ENCODE measurements around the gene ATF7.
"Not testable (repeated sequence)": the region's sequence is repeated elsewhere in the genome, so short reads cannot be mapped to it uniquely, and the experiment has no call there.

The ATF7 gene

DNA sequence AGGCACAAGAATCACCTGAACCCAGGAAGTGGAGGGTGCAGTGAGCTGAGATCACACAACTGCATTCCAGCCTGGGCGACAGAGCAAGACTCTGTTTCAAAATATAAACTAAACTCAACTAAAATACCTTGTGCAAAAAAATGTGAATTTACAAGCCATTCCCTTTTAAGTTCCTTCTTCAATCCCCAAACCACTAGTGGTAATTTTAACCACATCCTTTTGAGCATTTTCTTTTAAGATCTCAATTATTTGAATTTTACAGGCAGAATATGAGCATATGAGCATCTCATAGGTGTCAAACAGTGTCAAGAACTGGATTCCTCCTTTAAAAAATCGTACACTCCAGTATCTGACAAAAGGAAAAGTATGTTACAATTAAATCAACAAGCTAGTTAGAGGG lies 61.9 kb downstream of the ATF7 start:
- no peak for DNase-seq

DNA sequence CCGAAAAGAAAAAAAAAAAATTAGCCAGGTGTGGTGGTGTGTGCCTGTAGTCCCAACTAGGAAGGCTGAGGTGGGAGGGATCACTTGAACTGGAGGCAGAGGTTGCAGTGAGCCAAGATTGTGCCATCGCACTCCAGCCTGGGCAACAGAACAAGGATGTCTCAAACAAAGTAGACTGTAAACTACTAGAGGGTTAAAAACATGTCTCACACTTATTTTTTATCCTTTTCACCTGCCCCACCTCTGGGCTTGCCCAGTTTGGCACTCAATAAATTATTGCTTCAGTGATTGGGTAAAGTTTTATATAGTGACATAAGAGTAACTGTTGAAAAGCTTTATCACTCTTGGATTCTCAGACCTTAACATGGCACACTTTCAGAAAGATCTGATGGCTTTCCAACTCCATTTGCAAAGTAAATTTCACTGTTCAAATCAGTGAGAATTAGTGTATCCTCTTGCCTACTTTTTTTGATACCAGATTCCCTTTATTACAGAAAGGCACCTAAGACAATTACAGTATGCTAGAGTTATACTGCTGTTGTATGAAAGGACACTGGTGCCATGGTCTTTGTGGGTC lies 62.6 kb downstream of the ATF7 start:
- DNase-seq, result no peak

DNA sequence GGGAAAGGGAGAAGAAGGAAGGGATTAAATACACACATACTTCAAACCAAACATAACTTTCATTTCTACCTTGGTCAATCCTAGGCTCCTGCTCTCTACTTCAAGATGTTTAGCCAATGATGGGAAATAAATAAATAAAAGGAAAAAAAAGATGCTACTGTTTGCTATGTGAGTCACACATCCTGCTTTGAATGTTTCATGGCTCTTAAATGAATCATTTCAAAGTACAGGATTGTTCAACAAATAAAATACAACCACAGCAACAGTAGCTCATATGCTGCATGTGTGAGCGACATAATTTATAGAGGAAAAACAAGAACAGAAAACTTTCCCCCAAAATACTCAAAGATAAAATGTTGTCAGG lies 64.6 kb downstream of the ATF7 start:
- DNase-seq, result peak; percentile 97

DNA sequence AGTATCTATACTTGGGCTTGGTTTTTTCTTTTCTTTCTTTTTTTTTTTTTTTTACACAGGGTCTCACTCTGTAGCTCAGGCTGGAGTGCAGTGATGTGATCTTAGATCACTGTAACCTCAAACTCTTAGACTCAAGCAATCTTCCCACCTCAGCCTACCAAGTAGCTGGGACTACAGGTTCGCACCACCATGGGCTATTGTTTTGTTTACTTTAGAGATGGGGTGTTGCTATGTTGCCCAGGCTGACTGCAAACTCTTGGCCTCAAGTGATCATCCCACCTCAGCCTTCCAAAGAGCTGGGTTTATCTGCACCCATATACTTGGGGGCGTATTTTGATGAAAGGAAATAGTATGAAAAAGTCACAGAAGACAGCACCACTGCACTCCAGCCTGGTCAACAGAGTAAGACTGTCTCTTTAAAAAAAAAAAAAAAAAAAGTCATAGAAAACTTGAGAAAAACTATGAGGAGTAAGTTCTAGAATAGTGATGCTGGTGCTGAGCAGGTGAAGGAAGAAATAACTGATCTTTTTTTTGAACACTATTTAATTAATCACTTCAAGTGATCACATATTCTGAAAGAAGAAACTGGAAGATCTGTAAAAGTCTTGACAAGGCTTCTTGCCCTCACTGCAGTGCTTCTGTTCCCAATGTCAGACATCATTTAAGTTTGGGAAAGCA lies 65.1 kb downstream of the ATF7 start:
- no peak for DNase-seq

DNA sequence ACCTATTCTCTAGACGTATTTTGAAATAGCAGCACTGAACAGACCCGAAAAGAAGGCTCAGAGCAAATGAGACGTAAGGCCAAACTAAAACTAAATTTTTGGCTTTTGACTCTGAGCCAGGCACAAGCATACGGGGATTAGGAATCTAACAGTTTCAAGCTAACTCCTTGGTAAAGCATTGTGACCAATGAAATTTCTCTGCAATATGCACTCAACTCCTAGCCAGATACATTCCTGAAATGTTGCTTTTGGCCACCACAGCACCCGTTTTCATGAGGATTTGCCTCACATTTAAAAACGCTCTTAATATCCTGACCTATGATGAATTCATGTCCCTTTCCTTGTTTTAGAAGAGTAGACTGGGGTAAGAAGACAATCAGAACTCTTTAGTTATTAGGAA lies 65.8 kb downstream of the ATF7 start:
- DNase-seq, result no peak

GRCh38 chr12:53558631-53559030 lies 67.6 kb downstream of the ATF7 start:
- no peak for DNase-seq

GRCh38 chr12:53552361-53553327 lies 73.5 kb downstream of the ATF7 start:
- no peak for DNase-seq

DNA sequence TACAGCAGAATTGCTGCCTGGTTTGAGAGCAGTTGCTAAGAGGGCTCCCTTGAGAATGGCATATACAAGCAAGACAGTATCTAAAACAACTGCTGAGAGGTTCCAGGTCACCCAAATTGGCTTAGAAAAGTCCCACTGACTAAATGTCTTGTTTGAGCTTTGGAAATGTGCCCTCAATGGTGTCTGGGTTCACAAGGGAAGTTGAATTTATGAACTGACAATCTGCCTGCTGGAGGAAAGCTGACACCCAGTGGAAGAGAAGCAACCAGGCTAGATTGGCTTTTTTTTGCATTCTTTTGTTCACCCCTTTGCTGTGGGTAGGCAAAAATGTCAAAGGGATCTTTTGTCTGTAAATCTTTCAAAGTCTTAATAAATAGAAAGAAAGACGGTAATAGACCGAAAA lies 74.3 kb downstream of the ATF7 start:
- DNase-seq, result no peak

DNA sequence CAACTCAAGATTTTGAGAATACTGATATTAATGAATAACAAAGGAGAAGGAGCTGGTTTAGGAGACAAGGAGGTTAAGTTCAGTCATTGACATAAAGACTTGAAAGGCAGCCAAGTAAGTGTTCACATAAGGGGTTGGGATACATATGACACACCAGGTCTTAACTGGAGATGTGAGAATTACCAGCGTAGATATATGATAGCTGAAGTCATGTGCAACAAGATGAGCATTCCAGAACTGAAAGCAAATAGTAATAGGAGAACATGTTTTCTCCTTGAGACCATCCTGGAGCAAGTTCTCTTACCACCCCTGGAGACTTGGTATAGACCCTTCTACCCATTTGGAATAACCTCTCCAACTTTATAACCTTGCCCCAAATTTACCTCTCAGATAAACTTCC lies 75.6 kb downstream of the ATF7 start:
- no peak for DNase-seq

- DNase-seq, result not testable (repeated sequence)
Observed at GRCh38 chr12:53550131-53550530, 76.1 kb downstream of the ATF7 start.

GRCh38 chr12:53548354-53548753 lies 77.8 kb downstream of the ATF7 start:
- DNase-seq, result not testable (repeated sequence)

GRCh38 chr12:53543539-53543938 lies 82.6 kb downstream of the ATF7 start:
- peak; percentile 34 for DNase-seq

DNA sequence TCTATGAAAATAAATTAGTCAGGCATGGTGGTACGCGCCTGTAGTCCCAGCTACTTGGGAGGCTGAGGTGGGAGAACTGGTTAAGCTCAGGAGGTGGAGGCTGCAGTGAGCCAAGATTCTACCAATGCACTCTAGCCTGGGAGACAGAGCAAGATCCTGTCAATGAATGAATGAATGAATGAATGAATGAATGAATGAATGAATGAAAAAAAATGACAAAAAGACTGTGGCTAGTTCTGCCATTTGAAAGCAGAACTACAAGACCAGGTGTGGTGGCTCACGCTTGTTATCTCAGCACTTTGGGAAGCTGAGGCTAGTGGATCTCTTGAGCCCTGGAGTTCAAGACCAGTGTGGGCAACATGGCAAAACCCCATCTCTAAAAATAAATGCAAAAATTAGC lies 86.7 kb downstream of the ATF7 start:
- no peak for DNase-seq

DNA sequence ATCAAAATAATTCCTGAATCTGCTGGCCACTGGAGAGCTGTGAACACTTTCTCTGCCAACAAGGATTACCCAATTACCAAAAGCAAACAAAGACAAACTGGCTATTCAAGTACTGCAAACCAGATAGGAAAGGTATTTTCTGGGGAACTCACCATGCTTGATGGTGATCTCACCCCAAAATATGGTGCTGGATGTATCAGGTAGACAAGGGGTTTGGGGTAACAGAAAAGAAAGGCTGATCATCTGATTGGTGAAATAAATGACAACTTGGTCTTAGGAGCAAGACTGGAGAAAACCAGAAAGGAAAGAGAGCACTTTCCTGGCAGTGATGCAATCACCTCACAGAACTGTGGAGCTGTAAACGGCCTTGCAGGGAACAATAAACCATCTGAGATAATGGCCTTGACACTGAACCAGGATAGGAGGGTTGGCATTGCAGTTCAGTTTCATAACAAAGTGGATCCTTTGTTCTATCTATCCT lies 87.9 kb downstream of the ATF7 start:
- no peak for DNase-seq

GRCh38 chr12:53536962-53537361 lies 89.2 kb downstream of the ATF7 start:
- DNase-seq, result no peak

- no peak for DNase-seq
Observed at GRCh38 chr12:53533471-53533870, 92.7 kb downstream of the ATF7 start.

DNA sequence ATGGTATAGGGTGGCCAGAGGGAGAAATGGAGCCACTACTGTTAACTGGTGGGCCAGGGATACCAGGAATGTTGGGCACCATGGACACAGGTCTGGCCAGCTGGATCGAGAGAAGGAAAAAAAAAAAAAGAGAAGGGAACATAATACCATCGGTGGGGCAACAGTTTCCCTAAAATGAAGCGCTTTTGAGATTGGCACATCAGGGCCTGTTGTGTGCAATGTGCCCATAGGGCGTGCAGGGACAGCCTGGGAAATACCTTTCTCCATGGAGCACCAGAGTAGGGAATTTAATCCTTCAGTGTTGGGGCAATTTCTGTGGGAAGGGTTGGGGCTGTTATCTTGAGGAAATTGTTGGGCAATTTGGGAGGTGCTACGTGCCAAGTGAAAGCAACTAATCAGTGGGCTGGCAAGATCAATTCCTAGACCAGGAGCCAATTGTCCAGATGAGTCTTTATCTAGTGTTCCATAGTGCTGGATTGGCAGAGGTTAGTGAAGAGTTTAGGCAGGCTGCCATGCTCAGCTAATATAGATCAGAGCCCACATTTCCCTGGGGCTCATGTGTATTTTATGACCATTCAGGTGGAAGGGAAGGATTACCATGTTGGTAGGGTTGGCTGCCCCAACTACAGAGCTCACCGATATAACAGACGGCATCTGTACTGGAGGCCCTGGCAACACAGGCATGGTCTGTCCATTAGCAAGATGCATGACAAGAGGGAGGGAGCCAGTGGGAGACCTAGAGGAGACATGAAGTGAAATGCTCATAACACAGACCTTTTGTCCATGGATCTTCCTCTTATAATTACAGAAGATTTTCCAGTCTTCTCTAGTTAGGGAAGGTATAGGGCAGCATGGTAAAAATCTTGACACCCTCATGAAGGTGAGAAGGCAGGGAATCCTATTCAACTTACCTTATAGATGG lies 93.4 kb downstream of the ATF7 start:
- DNase-seq, result no peak

GRCh38 chr12:53532021-53532420 lies 94.2 kb downstream of the ATF7 start:
- DNase-seq, result no peak

- DNase-seq, result no peak
Observed at GRCh38 chr12:53530920-53531319, 95.3 kb downstream of the ATF7 start.

DNA sequence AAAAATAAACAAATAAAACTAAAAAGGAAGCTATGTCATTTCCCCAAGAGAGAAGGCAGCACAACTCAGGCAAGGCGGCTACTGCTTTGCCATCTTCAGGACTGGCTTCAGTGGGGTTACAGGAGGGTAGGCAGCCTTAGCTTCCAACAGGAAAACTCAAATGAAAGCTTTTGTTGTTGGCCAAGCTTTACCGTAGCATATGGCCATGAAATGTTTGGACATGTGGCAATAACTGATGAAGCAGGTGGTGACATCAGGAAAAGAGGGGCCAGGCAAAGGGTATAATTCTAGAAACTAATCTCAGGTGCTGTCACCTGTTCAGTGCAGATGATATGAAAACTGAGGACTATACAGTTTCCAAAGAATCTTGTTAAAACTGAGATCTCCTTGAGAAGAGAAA lies 96.1 kb downstream of the ATF7 start:
- DNase-seq, result no peak

- DNase-seq, result no peak
Observed at GRCh38 chr12:53524476-53524875, 101.7 kb downstream of the ATF7 start.

DNA sequence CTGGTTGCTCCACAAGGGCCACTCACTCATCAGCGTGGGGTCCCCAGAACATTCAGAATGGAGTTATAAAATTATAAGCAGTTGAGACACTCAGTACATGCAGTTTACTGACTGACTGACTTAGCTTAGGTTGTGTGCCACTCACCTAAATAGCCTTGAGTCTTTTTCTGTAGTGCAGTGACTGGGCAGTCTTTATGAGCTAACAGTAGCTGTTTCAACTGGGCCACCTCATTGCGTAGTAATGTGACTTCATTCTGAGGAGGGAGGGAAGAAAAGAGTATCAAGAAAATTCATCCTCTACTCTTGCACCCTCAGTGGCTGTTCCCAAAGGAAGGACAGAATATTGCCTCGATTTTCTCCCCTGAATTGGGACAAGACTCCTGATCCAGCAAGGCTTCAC lies 103.1 kb downstream of the ATF7 start:
- no peak for DNase-seq

- DNase-seq, result no peak
Observed at GRCh38 chr12:53518381-53518780, 107.8 kb downstream of the ATF7 start.
